ENCODE measurements around the gene TMEM108.

The TMEM108 gene

GRCh38 chr3:133121450-133121849 is 83.3 kb downstream of the TMEM108 start:
- DNase-seq: no peak

DNA sequence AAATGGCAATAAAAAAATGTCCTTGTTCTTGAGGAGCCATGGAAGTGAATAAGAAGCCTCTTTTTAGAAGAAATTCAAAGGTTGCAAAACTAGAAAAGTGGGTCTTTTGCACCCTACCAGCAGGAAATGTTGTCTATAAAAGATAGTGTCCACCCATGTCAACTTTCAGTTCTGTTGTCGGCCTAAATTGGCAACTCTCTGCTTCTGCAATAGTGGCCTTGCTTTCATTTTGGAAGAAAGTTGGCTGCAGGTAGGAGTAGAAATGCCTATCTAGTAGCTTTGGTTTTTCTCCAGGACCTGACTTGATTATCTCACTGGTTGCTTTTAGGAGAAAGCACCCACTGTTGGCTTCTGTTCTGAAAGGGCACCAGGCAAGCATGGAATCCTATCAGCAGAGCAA is 85.4 kb downstream of the TMEM108 start:
- no peak for DNase-seq

GRCh38 chr3:133124511-133124910 is 86.3 kb downstream of the TMEM108 start:
- no peak for DNase-seq

GRCh38 chr3:133125171-133125570 is 87.0 kb downstream of the TMEM108 start:
- no peak for DNase-seq

DNA sequence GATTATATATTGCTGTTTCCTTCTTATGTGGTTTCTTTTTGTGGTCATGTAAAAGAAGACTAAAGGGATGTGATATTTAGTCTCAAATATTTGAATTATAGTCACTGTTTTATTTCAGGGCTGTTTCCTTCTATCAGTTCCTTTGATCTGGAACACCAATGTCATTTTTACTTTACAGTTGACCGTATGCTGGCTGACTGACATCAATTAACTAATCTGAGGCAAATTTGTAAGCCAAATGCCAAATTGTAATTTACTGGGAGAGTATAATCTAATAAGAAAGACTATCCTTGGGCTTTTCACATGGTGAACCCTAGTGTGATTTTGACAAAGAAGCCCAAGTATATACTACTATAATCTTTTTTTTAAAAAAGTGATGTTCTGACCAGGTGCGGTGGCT is 87.6 kb downstream of the TMEM108 start:
- DNase-seq: no peak

DNA sequence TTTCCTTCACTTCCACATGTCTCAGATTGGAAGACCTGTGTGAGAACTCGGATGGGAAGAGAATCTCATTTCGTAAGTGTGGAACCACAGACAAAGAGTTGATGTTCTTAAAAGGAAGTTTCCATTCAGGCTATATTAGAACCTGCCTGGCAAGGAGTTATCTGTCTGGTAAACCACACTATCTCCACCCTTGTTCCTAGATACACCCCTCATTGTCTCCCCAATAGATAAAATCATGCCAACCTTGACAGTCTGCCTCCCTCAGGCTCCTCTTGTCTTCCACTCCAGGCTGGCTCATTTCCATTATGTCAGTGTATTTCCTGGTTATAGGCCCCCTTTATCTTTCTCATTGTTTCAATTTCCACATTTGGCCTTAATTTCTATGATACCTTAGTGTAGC is 89.2 kb downstream of the TMEM108 start:
- no peak for DNase-seq

GRCh38 chr3:133130168-133130567 is 92.0 kb downstream of the TMEM108 start:
- DNase-seq: no peak

DNA sequence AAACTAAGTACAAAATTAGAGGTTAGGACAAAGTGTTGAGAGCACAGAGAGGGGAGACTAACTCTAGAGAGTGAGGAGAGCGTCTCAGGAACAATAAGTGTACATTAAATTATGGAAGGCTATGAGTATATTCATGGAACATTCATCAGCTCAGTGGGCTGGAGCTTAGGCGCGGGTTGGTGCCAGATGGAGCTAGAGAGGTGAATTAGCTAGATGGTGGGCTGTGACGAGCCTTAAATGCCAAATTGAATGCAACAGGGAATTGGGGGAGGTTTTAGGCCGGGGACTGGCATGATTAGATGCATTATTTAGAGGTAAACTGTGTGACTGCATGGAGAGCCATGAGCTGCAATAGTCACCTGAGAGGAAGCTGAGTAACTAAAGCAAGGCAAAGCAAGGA is 97.1 kb downstream of the TMEM108 start:
- no peak for DNase-seq

DNA sequence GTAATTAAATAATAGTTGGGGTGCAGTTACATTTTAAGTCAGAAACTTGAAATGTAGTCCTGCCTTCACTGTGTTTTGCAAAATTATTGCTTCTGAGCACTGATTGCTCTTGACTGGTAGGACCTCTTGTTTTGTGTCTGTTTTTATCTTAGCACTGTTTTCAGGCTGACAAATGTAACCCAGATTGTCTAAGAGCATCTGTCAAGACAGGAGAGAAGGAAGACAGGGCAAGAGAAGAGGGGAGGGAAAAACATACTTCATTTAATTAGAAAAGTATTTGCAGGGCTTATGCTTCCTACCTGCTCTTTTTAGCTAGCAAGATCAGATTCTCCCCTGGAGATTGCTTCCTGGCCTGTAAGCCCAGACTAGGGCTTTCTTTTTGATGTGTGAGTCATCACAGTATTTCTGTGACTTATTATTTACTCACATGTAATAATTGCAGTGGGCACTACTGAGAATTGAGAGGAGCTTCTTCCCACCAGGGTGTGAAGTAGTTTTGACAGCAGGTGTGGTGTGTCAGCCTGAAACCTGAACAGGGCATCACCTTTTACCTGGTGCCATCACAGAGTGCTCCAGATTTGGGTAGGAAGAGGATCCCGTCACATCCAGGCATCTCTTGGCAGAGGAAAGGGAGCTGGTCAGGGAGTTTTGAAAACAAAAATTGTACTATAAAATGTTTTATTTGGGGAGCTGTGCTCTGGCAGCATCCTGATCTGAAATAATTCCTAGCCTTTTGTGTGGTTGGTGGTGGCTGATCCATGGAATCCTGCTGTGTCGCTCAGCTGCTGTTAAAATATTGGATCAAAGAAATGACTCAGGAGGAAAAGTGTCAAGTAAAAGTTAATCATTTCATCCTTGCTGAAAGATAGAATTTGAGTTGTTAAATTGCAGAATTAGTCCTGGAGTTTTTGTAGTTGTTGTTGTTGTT is 98.2 kb downstream of the TMEM108 start:
- no peak for DNase-seq

DNA sequence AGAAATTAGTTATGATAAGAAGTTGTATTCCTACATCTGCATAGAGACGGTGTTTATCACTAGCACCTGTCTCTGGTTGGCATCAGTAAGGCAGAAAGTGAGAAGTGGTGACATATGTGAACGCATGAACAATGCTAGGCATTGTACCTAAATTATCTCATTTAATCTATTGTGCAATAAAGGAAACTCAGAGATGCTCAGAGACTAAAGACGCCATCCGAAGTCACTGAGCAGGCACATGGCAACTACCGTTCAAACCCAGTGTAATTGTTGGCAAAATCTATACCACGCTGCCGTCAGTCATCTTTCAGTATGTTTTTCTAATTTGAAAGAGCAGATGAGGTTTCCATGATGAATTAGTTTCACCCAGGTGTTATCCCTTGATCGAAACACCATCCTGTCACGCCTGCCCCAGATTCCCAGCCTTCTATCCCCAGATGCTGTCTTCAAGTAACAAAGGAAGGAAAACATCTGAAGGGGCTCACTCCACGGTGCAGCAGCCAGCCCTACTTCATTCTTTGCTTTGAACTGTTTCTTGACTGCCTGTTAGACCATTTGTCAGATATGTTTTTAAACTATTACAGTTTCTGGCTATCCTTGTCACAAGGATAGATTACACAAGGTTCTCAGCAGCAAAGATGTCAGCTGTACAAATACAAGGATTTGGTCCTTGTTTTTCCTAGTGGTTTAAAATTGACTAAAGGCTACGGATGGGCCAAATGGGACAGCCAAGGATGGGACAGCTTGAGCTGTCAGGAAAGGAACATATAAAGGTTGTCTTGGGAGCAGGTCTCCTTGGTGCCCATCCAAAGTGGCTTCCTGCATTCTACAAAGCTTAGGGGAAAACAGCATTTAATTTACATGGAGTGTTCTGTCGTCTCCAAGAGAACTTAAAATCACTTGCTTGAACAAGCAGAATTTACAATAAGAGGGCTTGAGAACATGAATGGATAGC is 99.1 kb downstream of the TMEM108 start:
- no peak for DNase-seq

DNA sequence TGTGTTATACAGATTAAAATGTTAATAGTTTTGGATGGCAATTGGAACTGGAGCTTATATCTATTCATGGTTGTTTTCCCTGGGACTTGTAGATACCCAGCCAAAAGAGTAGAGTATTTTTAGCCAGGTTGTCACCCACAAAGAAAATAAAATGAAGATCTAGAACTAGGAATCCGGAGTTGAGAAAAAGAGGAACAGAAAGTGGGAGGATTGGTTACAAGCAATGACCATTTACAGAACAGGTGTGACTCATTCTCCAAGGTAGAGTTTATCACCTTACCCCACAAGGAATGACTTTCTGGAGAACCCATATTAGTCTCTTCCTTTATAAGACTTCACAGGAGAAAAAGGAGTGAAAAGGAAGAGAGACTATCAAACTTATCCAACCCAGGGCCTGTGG is 99.8 kb downstream of the TMEM108 start:
- DNase-seq: no peak

- no peak for DNase-seq
Observed at GRCh38 chr3:133152056-133152455, 113.9 kb downstream of the TMEM108 start.

GRCh38 chr3:133152681-133153220 is 114.6 kb downstream of the TMEM108 start:
- no peak for DNase-seq

GRCh38 chr3:133153382-133153781 is 115.2 kb downstream of the TMEM108 start:
- no peak for DNase-seq

GRCh38 chr3:133157716-133158115 is 119.5 kb downstream of the TMEM108 start:
- no peak for DNase-seq

- no peak for DNase-seq
Observed at GRCh38 chr3:133158686-133159085, 120.5 kb downstream of the TMEM108 start.

GRCh38 chr3:133159498-133160475 is 121.6 kb downstream of the TMEM108 start:
- no peak for DNase-seq

DNA sequence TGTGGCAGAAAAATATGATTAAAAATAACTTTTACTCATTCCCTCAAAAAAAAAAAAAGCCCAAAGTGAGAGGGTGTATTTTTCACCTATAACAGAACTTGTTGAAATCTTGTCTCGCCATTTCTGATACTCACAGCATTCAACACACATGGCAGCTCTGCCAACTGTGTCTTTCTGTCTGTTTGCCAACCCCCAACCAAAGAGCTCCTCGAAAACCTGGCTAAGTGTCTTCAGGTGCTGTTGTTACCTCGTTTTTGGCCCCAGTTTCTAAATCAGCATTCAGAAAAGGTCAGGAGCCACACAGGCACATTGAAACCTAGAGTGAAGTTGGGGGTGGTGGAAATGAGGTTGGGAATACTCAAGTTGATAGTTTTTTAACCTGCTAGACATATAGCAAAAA is 123.5 kb downstream of the TMEM108 start:
- no peak for DNase-seq

DNA sequence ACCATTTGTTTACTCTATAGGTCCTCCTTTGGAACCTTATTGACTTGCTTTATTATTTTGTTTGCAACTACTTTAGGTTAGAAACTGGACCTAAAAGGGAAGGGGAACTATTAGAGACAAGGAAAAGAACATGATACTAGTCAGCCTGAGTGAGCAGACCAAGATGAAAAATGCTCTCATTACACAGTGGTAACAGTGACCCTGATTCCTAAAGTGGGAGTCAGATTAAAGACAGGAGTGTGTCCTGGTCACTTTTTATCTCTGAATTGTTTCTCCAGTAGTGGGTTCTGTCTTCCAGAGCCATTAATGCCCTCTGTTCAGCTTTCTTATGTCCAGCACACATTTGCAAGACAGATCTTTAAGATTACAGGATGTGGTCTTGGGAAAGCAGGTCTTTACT is 124.1 kb downstream of the TMEM108 start:
- DNase-seq: no peak

GRCh38 chr3:133162670-133163305 is 124.6 kb downstream of the TMEM108 start:
- DNase-seq: no peak

DNA sequence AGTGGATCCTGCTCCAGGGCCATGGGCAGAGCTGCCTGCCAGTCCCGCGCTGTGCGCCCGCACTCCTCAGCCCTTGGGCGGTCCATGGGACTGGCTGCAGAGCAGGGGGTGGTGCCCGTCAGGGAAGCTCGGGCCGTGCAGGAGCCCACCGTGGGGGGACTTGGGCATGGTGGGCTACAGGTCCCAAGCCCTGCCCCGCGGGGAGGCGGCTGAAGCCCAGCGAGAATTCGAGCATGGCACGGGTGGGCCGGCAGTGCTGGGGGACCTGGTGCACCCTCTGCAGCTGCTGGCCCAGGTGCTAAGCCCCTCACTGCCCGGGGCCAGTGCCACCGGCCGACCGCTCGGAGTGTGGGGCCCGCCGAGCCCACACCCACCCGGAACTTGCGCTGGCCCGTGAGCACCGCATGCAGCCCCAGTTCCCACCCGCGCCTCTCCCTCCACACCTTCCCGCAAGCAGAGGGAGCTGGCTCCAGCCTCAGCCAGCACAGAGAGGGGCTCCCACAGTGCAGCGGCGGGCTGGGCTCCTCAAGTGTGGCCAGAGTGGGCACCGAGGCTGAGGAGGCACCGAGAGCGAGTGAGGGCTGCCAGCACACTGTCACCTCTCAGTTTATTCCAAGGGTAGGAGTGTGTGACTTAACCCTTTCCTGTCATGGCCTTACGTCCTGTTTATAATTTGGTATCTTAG is 129.3 kb downstream of the TMEM108 start:
- no peak for DNase-seq
